GM13977 (cell line): ENCODE data around the gene ZNF618.

Source experiments
- DNase-seq: peaks from one replicate; pipeline ENCODE4 v3.0.0; 2012; ENCODE audit warnings: low spot score
- in situ Hi-C: fragments of 300-500 bp; cut with MboI; formaldehyde crosslinking; loops from one replicate; pipeline ENCODE4 v1.12.0; 2022; ENCODE audit warnings: low sequenced_read_pairs, low pct_unique_long_range_greater_than_20kb, mixed read lengths, inconsistent platforms; ENCODE audit not compliant: unreplicated experiment
- TF ChIP-seq, protein P1 (sequence below): IDR thresholded peaks from 2 replicates; pipeline ENCODE4 v1.5.1; 2012; ENCODE audit warnings: mild to moderate bottlenecking, control low read depth; ENCODE audit not compliant: insufficient read depth; ENCODE audit errors: extremely low read depth, missing control alignments

Gene ZNF618

DNA sequence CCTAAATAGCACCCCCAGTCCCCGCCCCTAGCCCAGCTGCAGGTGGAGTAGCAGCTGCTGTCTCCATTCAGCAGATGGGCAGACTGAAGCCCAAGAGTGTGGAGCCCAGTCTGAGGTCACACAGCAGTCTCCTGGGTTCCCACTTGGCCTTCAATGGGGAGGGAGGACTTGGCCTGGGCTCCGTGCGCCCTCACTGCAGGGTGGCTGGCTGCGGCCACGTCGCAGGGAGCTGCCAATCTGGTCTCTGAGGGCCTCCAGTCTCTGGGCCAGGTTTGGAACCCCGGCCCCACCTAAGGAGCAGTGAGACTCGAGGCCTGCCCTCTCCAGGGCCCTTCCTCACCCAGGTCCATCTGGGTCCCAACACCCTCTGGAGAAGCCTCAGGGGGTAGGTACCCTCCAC, 215.6 kb downstream of the ZNF618 start:
- peak; percentile 7 for DNase-seq
- in situ Hi-C loops, result no loop called here
- TF ChIP-seq, protein P1, sequence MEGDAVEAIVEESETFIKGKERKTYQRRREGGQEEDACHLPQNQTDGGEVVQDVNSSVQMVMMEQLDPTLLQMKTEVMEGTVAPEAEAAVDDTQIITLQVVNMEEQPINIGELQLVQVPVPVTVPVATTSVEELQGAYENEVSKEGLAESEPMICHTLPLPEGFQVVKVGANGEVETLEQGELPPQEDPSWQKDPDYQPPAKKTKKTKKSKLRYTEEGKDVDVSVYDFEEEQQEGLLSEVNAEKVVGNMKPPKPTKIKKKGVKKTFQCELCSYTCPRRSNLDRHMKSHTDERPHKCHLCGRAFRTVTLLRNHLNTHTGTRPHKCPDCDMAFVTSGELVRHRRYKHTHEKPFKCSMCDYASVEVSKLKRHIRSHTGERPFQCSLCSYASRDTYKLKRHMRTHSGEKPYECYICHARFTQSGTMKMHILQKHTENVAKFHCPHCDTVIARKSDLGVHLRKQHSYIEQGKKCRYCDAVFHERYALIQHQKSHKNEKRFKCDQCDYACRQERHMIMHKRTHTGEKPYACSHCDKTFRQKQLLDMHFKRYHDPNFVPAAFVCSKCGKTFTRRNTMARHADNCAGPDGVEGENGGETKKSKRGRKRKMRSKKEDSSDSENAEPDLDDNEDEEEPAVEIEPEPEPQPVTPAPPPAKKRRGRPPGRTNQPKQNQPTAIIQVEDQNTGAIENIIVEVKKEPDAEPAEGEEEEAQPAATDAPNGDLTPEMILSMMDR, result no peak

DNA sequence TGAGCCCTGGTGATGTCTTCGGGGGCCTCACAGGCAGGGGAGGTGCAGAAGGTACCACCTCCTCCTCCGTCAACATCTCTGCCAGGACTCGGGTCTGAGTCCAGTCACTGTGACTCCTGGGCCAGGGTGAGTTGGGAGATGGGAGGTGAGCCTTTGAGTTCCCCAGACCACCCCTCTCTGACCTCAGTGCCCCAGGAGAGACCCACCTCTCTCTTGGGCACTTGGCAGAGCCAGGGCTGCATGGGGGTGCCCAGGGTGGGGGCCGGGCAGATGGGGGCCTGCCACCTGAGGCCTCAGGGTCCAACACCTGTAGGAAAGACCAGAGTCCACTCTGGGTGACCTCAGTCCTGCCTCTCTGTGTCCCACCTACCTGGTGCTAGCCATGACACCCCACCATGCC, 216.2 kb downstream of the ZNF618 start:
- peak; percentile 4 for DNase-seq
- in situ Hi-C loops, result no loop called here
- TF ChIP-seq, protein P1, result no peak

DNA sequence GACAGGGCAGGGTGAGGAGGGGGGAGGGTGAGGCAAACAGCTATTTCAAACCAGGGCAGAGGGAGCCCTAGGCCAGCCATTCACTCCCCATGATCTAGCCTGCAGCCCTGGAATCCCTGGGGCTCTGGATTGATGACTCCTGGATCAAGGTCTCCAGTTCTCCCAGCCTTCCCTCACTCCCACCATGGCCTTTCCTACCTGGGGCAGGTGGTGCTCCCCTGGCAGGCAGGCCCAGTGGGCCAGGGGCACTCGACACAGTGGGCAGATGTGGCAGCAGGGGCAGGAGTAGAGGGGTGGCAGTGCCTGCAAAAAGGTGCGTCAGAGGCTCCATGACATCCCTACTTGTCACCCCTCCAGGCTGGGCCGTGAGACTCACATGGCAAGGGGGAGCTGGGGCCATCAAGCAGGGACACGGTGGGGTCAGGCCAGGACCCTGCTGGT, 216.9 kb downstream of the ZNF618 start:
- in situ Hi-C loops, result no loop called here
- TF ChIP-seq, protein P1, result no peak
- peak; percentile 13 for DNase-seq

DNA sequence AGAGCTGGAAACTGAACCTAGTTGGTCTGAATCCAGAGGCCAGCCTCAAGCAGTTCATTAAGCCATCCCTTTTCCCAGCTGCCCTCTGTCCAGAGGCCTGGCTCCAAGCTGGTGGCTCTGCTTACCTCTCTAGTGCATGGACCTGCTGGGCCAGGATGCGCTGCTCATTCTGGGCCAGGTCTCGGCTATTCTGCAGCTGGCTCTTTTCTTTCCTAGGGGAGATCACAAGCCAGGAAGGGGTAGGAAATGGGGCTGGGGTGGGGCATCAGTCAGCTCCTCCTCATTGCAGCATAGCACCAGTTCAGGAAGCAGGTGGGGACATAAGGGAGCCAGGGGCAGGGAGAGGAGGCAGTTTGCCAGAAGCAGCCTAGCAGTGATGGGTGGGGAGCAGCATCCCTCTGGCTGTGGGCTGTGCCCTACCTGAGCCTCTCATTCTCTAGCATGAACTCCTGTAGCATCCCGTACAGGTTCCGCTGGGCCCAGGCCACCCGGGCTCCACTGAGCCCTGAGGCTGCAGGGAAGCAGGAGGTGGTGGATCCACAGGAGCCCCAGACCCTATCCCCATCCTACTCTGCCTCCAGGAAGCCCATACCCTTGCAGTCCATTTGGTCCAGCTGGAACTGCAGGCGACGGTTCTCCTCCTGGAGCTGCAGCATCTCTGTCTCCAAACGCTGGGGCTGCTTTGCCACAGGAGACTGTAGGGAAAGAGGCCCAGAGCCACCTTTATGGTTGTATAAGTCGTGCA, 217.8 kb downstream of the ZNF618 start:
- TF ChIP-seq, protein P1, result no peak
- in situ Hi-C loops, result no loop called here
- peak; percentile 16 for DNase-seq

DNA sequence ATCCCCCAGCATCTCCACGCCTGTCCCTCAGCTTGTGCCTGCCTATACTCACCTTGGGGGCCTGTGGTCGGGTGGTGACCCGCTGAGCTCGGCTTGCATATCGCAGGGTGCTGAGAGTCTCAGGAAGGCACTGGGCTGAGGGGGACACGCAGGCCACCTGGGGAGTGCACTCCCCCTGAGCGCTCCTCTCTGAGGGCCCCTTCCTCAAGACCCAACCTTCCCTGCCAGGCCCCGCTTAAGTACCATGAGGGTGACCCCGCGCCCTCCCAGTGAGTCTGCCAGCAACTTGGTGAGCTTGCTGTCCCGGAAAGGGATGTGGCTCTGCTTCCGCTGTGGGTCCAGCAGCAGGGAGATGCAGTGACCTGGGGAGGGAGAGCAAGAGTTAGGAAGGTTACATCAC, 218.9 kb downstream of the ZNF618 start:
- DNase-seq, result no peak
- TF ChIP-seq, protein P1, result no peak
- in situ Hi-C loops, result no loop called here

DNA sequence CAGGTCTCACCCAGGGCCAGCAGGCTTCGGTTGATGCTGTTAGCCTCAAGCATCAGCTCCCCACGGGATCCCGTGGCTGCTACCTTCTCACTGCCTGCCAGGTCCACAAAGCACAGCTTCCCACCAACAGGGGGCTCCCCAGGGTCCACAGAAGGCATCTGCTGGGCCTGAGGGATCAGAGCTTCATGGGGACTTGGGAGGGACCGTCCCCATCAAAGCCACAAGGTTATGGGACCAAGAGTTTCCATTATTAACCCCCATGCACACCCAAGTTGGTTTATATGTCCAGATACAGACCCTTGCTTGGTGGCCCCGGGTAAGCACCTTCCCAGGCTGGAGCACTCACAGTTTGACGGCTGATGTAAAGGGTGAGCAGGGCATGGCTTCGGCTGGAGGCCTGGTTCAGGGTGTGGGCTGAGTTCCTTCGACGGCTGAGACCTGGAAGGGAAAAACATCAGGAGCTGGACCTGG, 220.0 kb downstream of the ZNF618 start:
- in situ Hi-C loops, result no loop called here
- TF ChIP-seq, protein P1, result no peak
- no peak for DNase-seq
